Measurements from ENCODE around the gene CCT7.

GRCh38 chr2:73232403-73233153, 1.5 kb upstream of the CCT7 start:
- TF ChIP-seq, protein P1, sequence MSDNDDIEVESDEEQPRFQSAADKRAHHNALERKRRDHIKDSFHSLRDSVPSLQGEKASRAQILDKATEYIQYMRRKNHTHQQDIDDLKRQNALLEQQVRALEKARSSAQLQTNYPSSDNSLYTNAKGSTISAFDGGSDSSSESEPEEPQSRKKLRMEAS (IDR thresholded peaks at IDR 0.05; ENCODE audit: insufficient read depth, insufficient read length), result no peak
- TF ChIP-seq POLR2AphosphoS5 (IDR thresholded peaks at IDR 0.05; ENCODE audit: insufficient read depth, low read depth, low read length) (no peak), POLR2A (IDR thresholded peaks at IDR 0.05; ENCODE audit: low read depth, low read length) (no peak), MYC (IDR thresholded peaks at IDR 0.05; ENCODE audit: low read depth, low read length) (no peak), EZH2 (IDR thresholded peaks at IDR 0.05; ENCODE audit: borderline replicate concordance, low read depth, low read length, severe bottlenecking) (no peak), JUN (IDR thresholded peaks at IDR 0.05; ENCODE audit: borderline replicate concordance, insufficient read depth, insufficient read length, low read depth) (no peak), FOS (IDR thresholded peaks at IDR 0.05; ENCODE audit: borderline replicate concordance, insufficient read depth, low read length) (no peak), GATA2 (IDR thresholded peaks at IDR 0.05; ENCODE audit: insufficient read depth, insufficient read length, low read depth, low read length) (no peak)
- TF ChIP-seq, protein P2, sequence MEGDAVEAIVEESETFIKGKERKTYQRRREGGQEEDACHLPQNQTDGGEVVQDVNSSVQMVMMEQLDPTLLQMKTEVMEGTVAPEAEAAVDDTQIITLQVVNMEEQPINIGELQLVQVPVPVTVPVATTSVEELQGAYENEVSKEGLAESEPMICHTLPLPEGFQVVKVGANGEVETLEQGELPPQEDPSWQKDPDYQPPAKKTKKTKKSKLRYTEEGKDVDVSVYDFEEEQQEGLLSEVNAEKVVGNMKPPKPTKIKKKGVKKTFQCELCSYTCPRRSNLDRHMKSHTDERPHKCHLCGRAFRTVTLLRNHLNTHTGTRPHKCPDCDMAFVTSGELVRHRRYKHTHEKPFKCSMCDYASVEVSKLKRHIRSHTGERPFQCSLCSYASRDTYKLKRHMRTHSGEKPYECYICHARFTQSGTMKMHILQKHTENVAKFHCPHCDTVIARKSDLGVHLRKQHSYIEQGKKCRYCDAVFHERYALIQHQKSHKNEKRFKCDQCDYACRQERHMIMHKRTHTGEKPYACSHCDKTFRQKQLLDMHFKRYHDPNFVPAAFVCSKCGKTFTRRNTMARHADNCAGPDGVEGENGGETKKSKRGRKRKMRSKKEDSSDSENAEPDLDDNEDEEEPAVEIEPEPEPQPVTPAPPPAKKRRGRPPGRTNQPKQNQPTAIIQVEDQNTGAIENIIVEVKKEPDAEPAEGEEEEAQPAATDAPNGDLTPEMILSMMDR (IDR thresholded peaks at IDR 0.05; ENCODE audit: extremely low read depth in 1 of 2, insufficient read depth in 1 of 2, low read depth in 1 of 2, low read length in 2 of 2), result peak in 1 of 2 donors; percentile 7

All from endothelial cell of umbilical vein (primary cell).